Immature natural killer cell (primary cell): ENCODE measurements around the gene KIF25. TPM values are rescaled to one million over a fixed set of nuclear protein-coding genes. Genes with fewer than 3 reads are reported as not detected.
"Not testable (repeated sequence)": the region's sequence is repeated elsewhere in the genome, so short reads cannot be mapped to it uniquely, and the experiment has no call there.

Experiments
- DNase-seq, 3 donors: peaks; one replicate each; pipeline ENCODE4 v3.0.0; 2022; ENCODE audit warnings: mixed read lengths in 1 of 3
- H3K27ac Mint-ChIP-seq, 6 donors: one replicate each; pipeline ENCODE4 v1.8.0; 2020; ENCODE audit warnings: mixed read lengths in 6 of 6, mild to moderate bottlenecking in 5 of 6, inconsistent platforms in 4 of 6, moderate library complexity in 3 of 6
- H3K27me3 Mint-ChIP-seq, 3 donors: one replicate each; pipeline ENCODE4 v1.8.0; 2020 to 2021; ENCODE audit warnings: low read depth in 3 of 3, mild to moderate bottlenecking in 3 of 3, mixed read lengths in 3 of 3, moderate library complexity in 3 of 3, inconsistent platforms in 1 of 3
- H3K36me3 Mint-ChIP-seq, 3 donors: one replicate each; pipeline ENCODE4 v1.8.0; 2020; ENCODE audit warnings: mixed read lengths in 3 of 3, inconsistent platforms in 2 of 3, mild to moderate bottlenecking in 2 of 3
- H3K4me1 Mint-ChIP-seq, 2 donors: one replicate each; pipeline ENCODE4 v1.8.0; 2020; ENCODE audit warnings: inconsistent platforms in 2 of 2, mild to moderate bottlenecking in 2 of 2, mixed read lengths in 2 of 2, moderate library complexity in 1 of 2
- H3K4me3 Mint-ChIP-seq, 5 donors: one replicate each; pipeline ENCODE4 v1.8.0; 2020; ENCODE audit warnings: mild to moderate bottlenecking in 5 of 5, mixed read lengths in 5 of 5, inconsistent platforms in 3 of 5, moderate library complexity in 3 of 5
- H3K9me3 Mint-ChIP-seq, 6 donors: one replicate each; pipeline ENCODE4 v1.8.0; 2020; ENCODE audit warnings: mild to moderate bottlenecking in 6 of 6, mixed read lengths in 6 of 6, inconsistent platforms in 4 of 6, moderate library complexity in 3 of 6
- polyA plus RNA-seq, 3 donors: library from polyadenylated mRNA; unstranded; fragments of 300-500 nt; fragmentation: Illumina TruSeq; gene quantifications; one replicate each; pipeline ENCODE4 v1.2.3, GENCODE V29; 2021

Gene KIF25
- polyA plus RNA-seq, 3 donors from 2014 or later: not detected

- Mint-ChIP-seq H3K4me3 (no peak overlapping the region), H3K4me1 (no peaks in the 10 kb centered on the region), H3K36me3 (no peaks in the 10 kb centered on the region), H3K27me3 (peaks cover 0 to 3% (median 2%) of the 10 kb centered on the region in 3 donors), H3K9me3 (peaks cover 0 to 1% (median 0%) of the 10 kb centered on the region in 6 donors), H3K27ac (no peak overlapping the region)
- DNase-seq: no peak
Observed at GRCh38 chr6:168062346-168063289, 65.1 kb downstream of the KIF25 start.

DNA sequence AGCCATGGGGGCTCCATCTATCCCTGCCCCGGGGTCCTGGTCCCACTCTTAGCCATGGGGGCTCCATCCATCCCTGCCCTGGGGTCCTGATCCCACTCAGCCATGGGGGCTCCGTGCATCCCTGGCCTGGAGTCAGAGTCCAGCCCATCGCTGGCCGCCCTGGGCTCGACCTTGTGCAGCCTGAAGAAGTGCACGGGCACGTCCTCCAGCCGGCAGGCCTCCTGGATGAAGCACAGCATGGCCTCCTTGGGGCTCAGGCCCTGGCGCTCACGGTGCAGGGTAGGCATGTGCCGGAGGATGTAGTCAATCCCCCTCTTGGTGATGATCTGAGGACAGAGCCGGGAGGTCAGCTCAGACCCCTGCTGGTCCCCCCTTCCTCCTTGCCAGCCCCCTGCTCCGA, 66.0 kb downstream of the KIF25 start:
- no peak overlapping the region for H3K27ac Mint-ChIP-seq
- H3K4me3 Mint-ChIP-seq: no peak overlapping the region
- H3K27me3 Mint-ChIP-seq: peaks cover 0 to 3% (median 2%) of the 10 kb centered on the region in 3 donors
- H3K36me3 Mint-ChIP-seq: no peaks in the 10 kb centered on the region
- H3K4me1 Mint-ChIP-seq: no peaks in the 10 kb centered on the region
- no peaks in the 10 kb centered on the region for H3K9me3 Mint-ChIP-seq
- no peak for DNase-seq

GRCh38 chr6:168064226-168064807, 66.8 kb downstream of the KIF25 start:
- Mint-ChIP-seq H3K36me3 (no peaks in the 10 kb centered on the region), H3K4me3 (no peak overlapping the region), H3K4me1 (no peaks in the 10 kb centered on the region), H3K27me3 (peaks cover 0 to 7% (median 3%) of the 10 kb centered on the region in 3 donors), H3K9me3 (no peaks in the 10 kb centered on the region), H3K27ac (no peak overlapping the region)
- no peak for DNase-seq

DNA sequence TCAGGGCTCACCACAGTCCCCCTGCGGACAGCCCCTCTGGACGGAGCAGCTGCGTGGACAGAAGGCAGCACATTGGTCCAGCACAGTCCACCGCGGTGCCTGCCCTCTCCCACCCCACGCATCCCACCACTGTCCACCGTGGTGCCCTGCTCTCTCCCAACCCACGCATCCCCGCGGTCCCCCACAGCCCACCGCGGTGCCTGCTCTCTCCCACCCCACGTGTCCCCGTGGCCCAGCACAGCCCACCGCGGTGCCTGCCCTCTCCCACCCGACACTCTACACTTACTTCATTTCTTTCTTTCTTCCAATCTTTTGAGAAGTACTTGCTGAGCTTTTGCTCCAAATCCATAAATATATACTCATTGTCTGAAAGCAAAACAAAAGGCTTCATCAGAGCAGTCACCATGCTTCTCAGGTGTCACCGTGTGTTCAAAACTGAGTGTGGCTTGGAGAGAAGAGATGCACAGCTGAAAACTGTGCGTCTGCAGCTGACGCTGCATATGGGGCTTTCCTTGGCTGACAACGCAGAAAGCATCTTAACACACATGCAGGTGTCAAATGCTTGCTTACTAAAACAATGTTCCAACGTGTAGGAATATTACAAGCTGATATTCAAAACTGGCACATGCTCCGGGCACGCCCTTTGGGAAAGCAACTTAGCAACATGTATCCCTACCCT, 69.7 kb downstream of the KIF25 start:
- H3K4me3 Mint-ChIP-seq: no peak overlapping the region
- H3K9me3 Mint-ChIP-seq: no peaks in the 10 kb centered on the region
- no peaks in the 10 kb centered on the region for H3K36me3 Mint-ChIP-seq
- no peaks in the 10 kb centered on the region for H3K4me1 Mint-ChIP-seq
- peaks cover 0 to 9% (median 3%) of the 10 kb centered on the region in 3 donors for H3K27me3 Mint-ChIP-seq
- no peak for DNase-seq
- no peak overlapping the region for H3K27ac Mint-ChIP-seq

GRCh38 chr6:168070804-168071203, 73.3 kb downstream of the KIF25 start:
- Mint-ChIP-seq H3K4me1 (no peaks in the 10 kb centered on the region), H3K36me3 (no peaks in the 10 kb centered on the region), H3K4me3 (no peak overlapping the region), H3K27ac (no peak overlapping the region), H3K27me3 (peaks cover 0 to 9% (median 3%) of the 10 kb centered on the region in 3 donors), H3K9me3 (no peaks in the 10 kb centered on the region)
- DNase-seq: no peak

DNA sequence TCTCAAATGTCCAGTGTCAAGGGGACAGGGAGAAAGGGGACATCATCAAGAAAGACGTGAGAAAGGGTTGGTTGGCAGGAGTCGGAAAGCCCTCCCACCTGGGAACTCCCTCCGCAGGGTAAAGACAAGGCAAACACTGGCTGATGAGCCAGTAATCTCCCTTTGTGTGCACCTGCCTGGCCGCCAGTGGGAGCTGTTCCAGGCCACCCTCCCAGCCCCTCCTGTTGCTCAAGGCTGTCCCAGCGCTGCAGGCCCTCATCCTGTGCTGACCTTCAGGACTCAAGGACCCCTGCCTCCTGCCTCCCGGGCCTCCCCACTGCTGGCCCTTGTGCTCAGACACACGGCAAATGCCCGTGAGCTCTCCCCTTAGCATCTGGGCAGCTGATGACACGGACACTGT, 74.1 kb downstream of the KIF25 start:
- no peak overlapping the region for H3K4me3 Mint-ChIP-seq
- H3K36me3 Mint-ChIP-seq: no peaks in the 10 kb centered on the region
- no peaks in the 10 kb centered on the region for H3K4me1 Mint-ChIP-seq
- H3K27me3 Mint-ChIP-seq: peaks cover 0 to 10% (median 3%) of the 10 kb centered on the region in 3 donors
- no peak overlapping the region for H3K27ac Mint-ChIP-seq
- no peak for DNase-seq
- no peaks in the 10 kb centered on the region for H3K9me3 Mint-ChIP-seq

- no peaks in the 10 kb centered on the region for H3K9me3 Mint-ChIP-seq
- DNase-seq: no peak
- H3K4me3 Mint-ChIP-seq: no peak overlapping the region
- peaks cover 0 to 10% (median 3%) of the 10 kb centered on the region in 3 donors for H3K27me3 Mint-ChIP-seq
- H3K4me1 Mint-ChIP-seq: no peaks in the 10 kb centered on the region
- H3K36me3 Mint-ChIP-seq: no peaks in the 10 kb centered on the region
- H3K27ac Mint-ChIP-seq: no peak overlapping the region
Observed at GRCh38 chr6:168072261-168072660, 74.8 kb downstream of the KIF25 start.

GRCh38 chr6:168072730-168073129, 75.3 kb downstream of the KIF25 start:
- H3K4me3 Mint-ChIP-seq: no peak overlapping the region
- no peak overlapping the region for H3K27ac Mint-ChIP-seq
- no peaks in the 10 kb centered on the region for H3K9me3 Mint-ChIP-seq
- no peaks in the 10 kb centered on the region for H3K36me3 Mint-ChIP-seq
- DNase-seq: no peak
- H3K4me1 Mint-ChIP-seq: no peaks in the 10 kb centered on the region
- peaks cover 0 to 8% (median 0%) of the 10 kb centered on the region in 3 donors for H3K27me3 Mint-ChIP-seq

DNA sequence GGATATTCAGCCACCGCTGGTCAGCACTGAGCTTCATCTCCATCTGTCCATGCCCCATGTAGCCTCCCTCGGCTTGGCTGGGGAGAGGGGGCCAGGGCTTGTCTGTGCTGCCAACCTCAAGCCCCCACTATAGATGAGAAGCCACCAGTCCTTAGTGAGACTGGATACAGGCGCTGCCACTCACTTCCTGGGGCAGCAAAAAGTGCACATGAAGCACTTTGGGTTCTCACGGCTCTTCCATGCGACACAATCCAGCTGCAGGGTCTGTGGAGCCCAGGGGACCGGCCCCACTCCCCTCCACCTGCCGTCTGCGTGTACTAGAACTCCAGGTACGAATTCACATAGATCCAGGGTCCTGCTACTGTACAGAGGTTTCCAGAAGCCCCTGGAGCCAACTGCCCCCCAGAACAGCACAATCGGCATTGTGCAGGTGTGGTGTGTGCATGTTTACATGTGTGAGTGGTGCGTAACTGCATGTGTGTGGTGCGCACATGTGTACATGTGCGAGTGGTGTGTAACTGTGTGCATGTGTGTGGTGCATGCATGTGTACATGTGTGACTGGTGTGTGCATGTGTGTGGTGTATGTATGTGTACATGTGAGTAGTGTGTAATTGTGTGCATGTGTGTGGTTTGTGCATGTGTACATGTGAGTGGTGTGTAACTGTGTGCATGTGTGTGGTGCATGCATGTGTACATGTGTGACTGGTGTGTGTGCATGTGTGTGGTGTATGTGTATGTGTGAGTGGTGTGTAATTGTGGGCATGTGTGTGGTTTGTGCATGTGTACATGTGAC, 76.7 kb downstream of the KIF25 start:
- H3K4me3 Mint-ChIP-seq: no peak overlapping the region
- peaks cover 0 to 4% (median 0%) of the 10 kb centered on the region in 3 donors for H3K27me3 Mint-ChIP-seq
- no peaks in the 10 kb centered on the region for H3K4me1 Mint-ChIP-seq
- no peak for DNase-seq
- no peaks in the 10 kb centered on the region for H3K9me3 Mint-ChIP-seq
- H3K27ac Mint-ChIP-seq: no peak overlapping the region
- no peaks in the 10 kb centered on the region for H3K36me3 Mint-ChIP-seq

- Mint-ChIP-seq H3K36me3 (no peaks in the 10 kb centered on the region), H3K27me3 (peaks cover 0 to 4% (median 0%) of the 10 kb centered on the region in 3 donors), H3K9me3 (no peaks in the 10 kb centered on the region), H3K4me3 (no peak overlapping the region), H3K4me1 (no peaks in the 10 kb centered on the region), H3K27ac (no peak overlapping the region)
- DNase-seq: no peak
Observed at GRCh38 chr6:168075216-168075615, 77.7 kb downstream of the KIF25 start.

DNA sequence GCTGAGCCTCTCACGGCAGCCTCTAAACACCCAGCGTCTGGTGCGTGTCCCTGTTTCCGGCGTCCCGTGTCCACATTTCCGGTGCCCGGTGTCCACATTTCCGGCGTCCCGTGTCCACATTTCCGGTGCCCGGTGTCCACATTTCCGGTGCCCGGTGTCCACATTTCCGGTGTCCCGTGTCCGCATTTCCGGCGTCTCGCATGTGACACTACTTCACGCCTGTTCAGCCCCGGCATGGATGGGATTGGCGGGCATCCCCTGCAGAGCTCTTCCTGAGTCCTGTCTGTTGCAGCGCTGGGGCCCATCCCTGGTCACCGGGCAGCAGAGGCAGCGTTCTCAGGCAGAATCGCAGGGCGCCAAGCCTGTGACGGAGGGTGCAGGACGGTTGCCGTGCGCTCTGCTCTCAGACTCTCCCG, 78.3 kb downstream of the KIF25 start:
- no peak for DNase-seq
- H3K9me3 Mint-ChIP-seq: no peaks in the 10 kb centered on the region
- H3K27ac Mint-ChIP-seq: no peak overlapping the region
- no peaks in the 10 kb centered on the region for H3K36me3 Mint-ChIP-seq
- H3K4me1 Mint-ChIP-seq: no peaks in the 10 kb centered on the region
- H3K27me3 Mint-ChIP-seq: peaks cover 0 to 4% (median 0%) of the 10 kb centered on the region in 3 donors
- no peak overlapping the region for H3K4me3 Mint-ChIP-seq

- not testable (repeated sequence) for H3K27ac Mint-ChIP-seq, H3K36me3 Mint-ChIP-seq, H3K27me3 Mint-ChIP-seq, DNase-seq, H3K4me1 Mint-ChIP-seq, H3K4me3 Mint-ChIP-seq, H3K9me3 Mint-ChIP-seq
Observed at GRCh38 chr6:168077401-168077800, 79.9 kb downstream of the KIF25 start.

GRCh38 chr6:168078175-168078942, 80.9 kb downstream of the KIF25 start:
- Mint-ChIP-seq H3K36me3 (no peaks in the 10 kb centered on the region), H3K27ac (no peak overlapping the region), H3K4me3 (no peak overlapping the region), H3K27me3 (peaks cover 0 to 2% (median 0%) of the 10 kb centered on the region in 3 donors), H3K9me3 (no peaks in the 10 kb centered on the region), H3K4me1 (no peaks in the 10 kb centered on the region)
- no peak for DNase-seq
